Left ventricle myocardium inferior (tissue), 1 donor: ENCODE measurements around the gene CDK6. TPM values are rescaled to one million over a fixed set of nuclear protein-coding genes. Genes with fewer than 3 reads are reported as not detected.
"Not testable (repeated sequence)": the region's sequence is repeated elsewhere in the genome, so short reads cannot be mapped to it uniquely, and the experiment has no call there.

Source experiments
- DNase-seq: peaks from one replicate; pipeline ENCODE4 v3.0.0-alpha.2; 2020
- H3K27ac ChIP-seq: fragments of 200-600 bp; replicated peaks from 2 replicates; pipeline ENCODE4 v1.8.0; 2021
- H3K27me3 ChIP-seq: fragments of 200-600 bp; 2 replicates; pipeline ENCODE4 v1.8.0; 2021; ENCODE audit warnings: low read depth
- H3K36me3 ChIP-seq: fragments of 200-600 bp; 2 replicates; pipeline ENCODE4 v1.8.0; 2021
- H3K4me1 ChIP-seq: fragments of 200-600 bp; 2 replicates; pipeline ENCODE4 v1.8.0; 2021
- H3K4me3 ChIP-seq: fragments of 200-600 bp; 2 replicates; pipeline ENCODE4 v1.8.0; 2021; ENCODE audit warnings: mild to moderate bottlenecking, moderate library complexity
- H3K9me3 ChIP-seq: fragments of 200-600 bp; replicated peaks from 2 replicates; pipeline ENCODE4 v1.8.0; 2021
- intact Hi-C: fragments of 100-400 bp; cut with micrococcal nuclease; formaldehyde crosslinking; loops from one replicate; pipeline ENCODE4 v1.11.0; 2022
- total RNA-seq: library from RNA; stranded (reverse); fragmentation: NEBNext Ultra II Directional; extraction: Animal tissue kit (Norgen Biotek cat#: 25700); gene quantifications from one replicate; pipeline ENCODE4 v1.2.1, GENCODE V29; 2021
- TF ChIP-seq, protein P1 (sequence below): fragments of 200-600 bp; IDR thresholded peaks from 2 replicates; pipeline ENCODE4 v1.8.0; 2021; ENCODE audit warnings: antibody characterized with exemption, mild to moderate bottlenecking, borderline replicate concordance
- donor health status: DM: no; HTN: yes; CAD: no; lungs with severe emphysema.

Gene CDK6
- total RNA-seq, 1 donor from 2014 or later, result 16.5 TPM

DNA sequence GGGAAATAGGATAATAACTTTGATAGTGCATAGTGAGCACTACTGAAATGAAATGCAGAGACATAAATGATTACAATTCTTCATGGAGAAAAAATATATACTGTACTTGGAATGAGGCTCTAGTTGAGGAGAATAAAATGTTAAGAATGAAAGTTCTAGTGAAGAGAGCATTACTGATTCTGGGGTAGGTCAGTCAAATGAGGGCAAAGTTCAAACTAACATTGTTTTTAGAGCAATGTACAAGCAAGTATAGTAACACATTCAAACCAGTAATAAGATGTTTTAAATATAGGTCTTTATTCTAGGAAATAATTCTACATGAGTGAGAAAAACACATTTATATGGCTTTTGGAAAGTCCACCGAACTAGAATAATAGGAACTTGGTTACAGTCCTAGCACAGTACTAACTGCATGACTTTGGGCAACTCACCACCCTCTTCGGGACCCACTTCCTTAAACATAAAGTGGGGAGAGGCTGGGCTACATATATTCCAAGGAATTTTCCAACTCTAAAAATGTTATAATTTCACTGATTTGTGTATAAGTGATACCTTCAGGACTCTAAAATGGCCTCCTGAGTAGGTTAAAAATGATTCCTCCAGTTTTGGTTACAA lies 86.4 kb downstream of the CDK6 start:
- intact Hi-C loops, result no loop called here
- H3K27me3 ChIP-seq, result no peaks in the 10 kb centered on the region

DNA sequence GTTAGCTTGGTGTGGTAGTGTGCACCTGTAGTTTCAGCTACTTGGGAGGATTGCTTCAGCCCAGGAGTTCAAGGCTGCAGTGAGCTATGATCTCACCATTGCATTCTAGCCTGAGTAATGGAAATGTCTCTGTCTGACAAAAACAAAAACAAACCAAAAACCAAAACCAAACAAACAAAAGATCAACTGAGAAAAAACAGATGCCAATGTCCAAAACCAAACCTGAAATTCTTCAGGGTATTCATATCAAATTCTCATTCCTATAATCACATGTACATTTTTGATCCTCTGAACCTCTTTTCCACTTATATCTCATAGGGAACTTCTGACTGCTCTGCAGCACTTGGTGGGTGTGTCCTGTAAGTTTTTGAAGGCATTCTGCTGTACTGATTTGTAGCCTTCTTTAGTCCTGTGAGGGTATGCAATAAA lies 87.0 kb downstream of the CDK6 start:
- H3K4me1 ChIP-seq, result peaks cover 28% of the 10 kb centered on the region
- no peak overlapping the region for H3K4me3 ChIP-seq
- H3K9me3 ChIP-seq, result no peaks in the 10 kb centered on the region
- H3K27me3 ChIP-seq, result no peaks in the 10 kb centered on the region
- DNase-seq, result no peak
- TF ChIP-seq, protein P1, sequence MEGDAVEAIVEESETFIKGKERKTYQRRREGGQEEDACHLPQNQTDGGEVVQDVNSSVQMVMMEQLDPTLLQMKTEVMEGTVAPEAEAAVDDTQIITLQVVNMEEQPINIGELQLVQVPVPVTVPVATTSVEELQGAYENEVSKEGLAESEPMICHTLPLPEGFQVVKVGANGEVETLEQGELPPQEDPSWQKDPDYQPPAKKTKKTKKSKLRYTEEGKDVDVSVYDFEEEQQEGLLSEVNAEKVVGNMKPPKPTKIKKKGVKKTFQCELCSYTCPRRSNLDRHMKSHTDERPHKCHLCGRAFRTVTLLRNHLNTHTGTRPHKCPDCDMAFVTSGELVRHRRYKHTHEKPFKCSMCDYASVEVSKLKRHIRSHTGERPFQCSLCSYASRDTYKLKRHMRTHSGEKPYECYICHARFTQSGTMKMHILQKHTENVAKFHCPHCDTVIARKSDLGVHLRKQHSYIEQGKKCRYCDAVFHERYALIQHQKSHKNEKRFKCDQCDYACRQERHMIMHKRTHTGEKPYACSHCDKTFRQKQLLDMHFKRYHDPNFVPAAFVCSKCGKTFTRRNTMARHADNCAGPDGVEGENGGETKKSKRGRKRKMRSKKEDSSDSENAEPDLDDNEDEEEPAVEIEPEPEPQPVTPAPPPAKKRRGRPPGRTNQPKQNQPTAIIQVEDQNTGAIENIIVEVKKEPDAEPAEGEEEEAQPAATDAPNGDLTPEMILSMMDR, result no peak
- H3K27ac ChIP-seq, result no peak overlapping the region
- intact Hi-C loops, result no loop called here
- H3K36me3 ChIP-seq, result no peaks in the 10 kb centered on the region

More for the DNA sequence above, 86.4 kb downstream of the CDK6 start:
- H3K4me1 ChIP-seq, result peaks cover 34% of the 10 kb centered on the region
- no peak overlapping the region for H3K27ac ChIP-seq
- H3K36me3 ChIP-seq, result no peaks in the 10 kb centered on the region
- TF ChIP-seq, protein P1, result no peak
- no peak for DNase-seq
- H3K9me3 ChIP-seq, result no peaks in the 10 kb centered on the region
- H3K4me3 ChIP-seq, result no peak overlapping the region

DNA sequence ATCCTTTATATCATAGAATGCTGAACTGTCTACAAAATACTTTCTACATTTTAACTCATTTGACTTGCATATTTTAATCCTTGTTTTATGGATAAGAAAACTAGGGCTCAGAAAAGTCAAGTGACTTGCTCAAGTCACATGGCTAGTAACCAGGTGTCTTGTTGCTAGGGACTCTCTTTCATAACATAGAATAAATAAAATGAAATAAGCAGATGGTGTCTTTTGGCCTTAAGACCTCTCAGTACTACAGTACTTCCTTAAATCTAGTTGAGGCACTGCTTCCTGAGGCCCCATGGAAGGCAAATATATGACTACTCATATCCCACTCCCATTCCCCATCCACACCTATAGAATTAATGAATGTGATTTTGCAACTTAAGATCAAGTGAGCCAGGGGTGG lies 87.9 kb downstream of the CDK6 start:
- Histone ChIP-seq H3K4me3 (no peak overlapping the region), H3K36me3 (no peaks in the 10 kb centered on the region), H3K4me1 (peaks cover 25% of the 10 kb centered on the region), H3K9me3 (no peaks in the 10 kb centered on the region), H3K27me3 (no peaks in the 10 kb centered on the region), H3K27ac (no peak overlapping the region)
- TF ChIP-seq, protein P1, result no peak
- no peak for DNase-seq
- intact Hi-C loops, result no loop called here

DNA sequence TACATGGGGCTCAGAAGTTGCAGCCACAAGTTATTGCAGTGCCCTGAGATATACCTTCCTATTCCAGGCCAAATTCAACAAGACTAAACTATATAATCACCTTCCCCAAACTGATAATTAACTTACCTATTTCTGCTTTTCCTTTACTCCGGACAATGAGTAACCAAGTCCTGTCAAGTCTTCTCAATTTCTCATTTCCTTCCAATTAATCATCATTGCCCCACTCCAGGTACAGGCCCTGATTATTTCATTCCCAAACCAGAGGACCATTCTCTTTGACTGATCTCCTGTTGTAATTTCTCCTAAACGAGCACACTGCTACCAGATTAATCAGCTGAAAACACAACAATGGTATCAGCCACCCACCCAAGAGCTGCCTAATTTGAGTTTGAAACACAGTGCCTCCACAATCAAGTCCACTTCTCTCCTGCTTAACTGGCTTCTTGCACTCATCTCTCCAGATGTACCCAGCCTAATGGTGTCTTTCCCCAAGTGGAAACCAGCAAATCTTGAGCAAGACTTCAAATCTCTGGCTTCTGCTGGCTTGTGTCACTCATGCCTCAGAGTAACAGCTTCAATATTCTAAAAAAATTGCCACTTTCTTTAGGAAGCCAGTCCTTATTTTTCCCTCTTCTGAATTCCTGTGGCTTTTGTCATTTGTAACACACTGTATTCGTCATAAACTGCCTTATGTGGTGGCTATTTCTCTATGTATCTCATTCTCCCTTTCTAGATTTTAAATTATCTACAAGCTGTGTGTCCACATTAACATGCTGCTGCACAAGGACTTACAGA lies 89.1 kb downstream of the CDK6 start:
- Histone ChIP-seq H3K4me3 (no peak overlapping the region), H3K27ac (no peak overlapping the region), H3K4me1 (peaks cover 31% of the 10 kb centered on the region), H3K9me3 (no peaks in the 10 kb centered on the region), H3K36me3 (no peaks in the 10 kb centered on the region), H3K27me3 (no peaks in the 10 kb centered on the region)
- intact Hi-C loops, result no loop called here
- TF ChIP-seq, protein P1, result no peak
- no peak for DNase-seq

DNA sequence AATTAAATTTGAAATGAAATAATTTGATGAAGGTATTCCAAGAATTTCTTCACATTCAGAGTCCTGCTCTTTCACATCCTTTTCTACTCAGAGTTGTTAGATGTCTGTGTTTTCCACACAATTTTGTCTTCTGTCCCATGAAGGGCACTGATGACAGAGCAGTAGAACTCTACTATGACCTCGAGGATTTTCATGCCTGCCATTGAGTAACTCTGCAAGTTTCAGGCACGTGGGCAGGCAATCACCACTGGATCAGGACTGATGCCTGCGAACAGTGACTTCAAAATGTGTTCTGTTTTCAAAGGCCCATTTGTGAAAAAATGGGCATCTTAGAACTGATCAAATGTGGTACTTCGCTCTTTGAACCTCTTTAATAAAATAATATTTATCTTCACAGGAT lies 91.1 kb downstream of the CDK6 start:
- H3K4me1 ChIP-seq, result peaks cover 44% of the 10 kb centered on the region
- TF ChIP-seq, protein P1, result no peak
- intact Hi-C loops, result no loop called here
- DNase-seq, result no peak
- H3K27ac ChIP-seq, result no peak overlapping the region
- H3K4me3 ChIP-seq, result no peak overlapping the region
- no peaks in the 10 kb centered on the region for H3K36me3 ChIP-seq
- no peaks in the 10 kb centered on the region for H3K27me3 ChIP-seq
- H3K9me3 ChIP-seq, result no peaks in the 10 kb centered on the region

DNA sequence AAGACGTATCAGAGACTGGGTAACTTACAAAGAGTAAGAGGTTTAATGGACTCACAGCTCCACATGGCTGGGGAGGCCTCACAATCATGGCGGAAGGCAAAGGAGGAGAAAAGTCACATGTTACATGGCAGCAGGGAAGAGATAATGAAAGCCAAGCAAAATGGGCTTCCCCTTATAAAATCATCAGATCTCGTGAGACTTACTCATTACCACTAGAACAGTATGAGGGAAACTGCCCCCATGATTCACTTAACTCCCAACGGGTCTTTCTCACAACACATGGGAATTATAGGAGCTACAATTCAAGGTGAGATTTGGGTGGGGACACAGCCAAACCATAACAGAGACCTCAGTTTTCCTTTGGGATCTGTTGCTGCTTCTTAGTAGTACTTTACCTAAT lies 92.2 kb downstream of the CDK6 start:
- H3K4me1 ChIP-seq, result peaks cover 41% of the 10 kb centered on the region
- H3K4me3 ChIP-seq, DNase-seq, H3K27ac ChIP-seq, H3K36me3 ChIP-seq, H3K9me3 ChIP-seq, H3K27me3 ChIP-seq, intact Hi-C loops: not testable (repeated sequence)
